Prostate gland (tissue), 2 donors: Measurements from ENCODE around the gene ARID3C. TPM values are rescaled to one million over a fixed set of nuclear protein-coding genes. Genes with fewer than 3 reads are reported as not detected.
A peak's percentile ranks its signal among the peaks of the same experiment; 100 is the strongest.

Experiments
- DNase-seq: peaks from one replicate; pipeline ENCODE4 v3.0.0-alpha.2; 2019; ENCODE audit warnings: low spot score
- H3K27ac ChIP-seq, 2 donors: fragments of 200-600 bp; sonication (generic); 2 replicates each; pipeline ENCODE4 v1.5.1; 2017 to 2019
- H3K27me3 ChIP-seq: fragments of 200-600 bp; sonication (generic); replicated peaks from 2 replicates; pipeline ENCODE4 v1.5.1; 2019; ENCODE audit not compliant: insufficient read depth
- H3K36me3 ChIP-seq, 2 donors: fragments of 200-600 bp; sonication (generic); 1 replicate in 1 of 2; 2 replicates in 1 of 2; pipeline versions ENCODE4 v1.5.1 to v1.8.1; 2017 to 2019
- H3K4me1 ChIP-seq: fragments of 200-600 bp; sonication (generic); replicated peaks from 2 replicates; pipeline ENCODE4 v1.5.1; 2019
- H3K4me3 ChIP-seq, 2 donors: fragments of 200-600 bp; sonication (generic); 2 replicates each; pipeline ENCODE4 v1.5.1; 2017 to 2019
- H3K9me3 ChIP-seq: fragments of 200-600 bp; sonication (generic); 2 replicates; pipeline ENCODE4 v1.5.1; 2017
- POLR2A ChIP-seq: fragments of 450-650 bp; IDR thresholded peaks from one replicate; pipeline ENCODE4 v1.6.1; 2016; ENCODE audit warnings: antibody characterized with exemption, mild to moderate bottlenecking
- POLR2AphosphoS5 ChIP-seq: sonication (generic); formaldehyde crosslinking; IDR thresholded peaks from one replicate; pipeline ENCODE4 v1.6.1; 2017; ENCODE audit warnings: antibody characterized with exemption
- WGBS: methylation state at CpG from one replicate; pipeline ENCODE4 v1.1.5; 2018; 5-methylcytosine and 5-hydroxymethylcytosine counted together
- intact Hi-C: fragments of 100-400 bp; cut with DNase I; formaldehyde crosslinking; loops from one replicate; pipeline ENCODE4 v1.14.2; 2022
- total RNA-seq, 2 donors: library from RNA; depleted of rRNA; stranded (reverse); fragments of >200 nt; gene quantifications; one replicate each; pipeline ENCODE4 v1.1.0, GENCODE V29; 2016
- TF ChIP-seq, protein P1 (sequence below), 4 experiments: fragments of 200-600 bp in 2 of 4; fragments of 450-650 bp in 2 of 4; sonication (generic) in 2 of 4; IDR thresholded peaks; 1 replicate in 3 of 4; 2 replicates in 1 of 4; pipeline ENCODE4 v1.5.1; 2016 to 2019; ENCODE audit warnings: antibody characterized with exemption in 4 of 4, mild to moderate bottlenecking in 2 of 4, moderate library complexity in 2 of 4

ARID3C gene
- total RNA-seq, 2 donors from 2014 or later, result 1.1 TPM; not detected in 1

GRCh38 chr9:34623374-34624235, 5.3 kb downstream of the ARID3C start:
- whole genome bisulfite sequencing, result 13% methylated on average over 55 of the region's 63 CpGs
- peaks cover 14% of the 10 kb centered on the region for H3K27me3 ChIP-seq

GRCh38 chr9:34620061-34620994, 8.5 kb downstream of the ARID3C start, which contains the start of gene DCTN3:
TSS of gene DCTN3 (minus strand) at chr9:34620495. CDS start at chr9:34620464, 31 bp downstream.
- peak; percentile 92 for DNase-seq
- H3K4me1 ChIP-seq, result peaks cover 7% of the 10 kb centered on the region
- H3K9me3 ChIP-seq, result no peaks in the 10 kb centered on the region
- peak within 1 kb of the TSS; percentile 60 to 65 for H3K4me3 ChIP-seq
- intact Hi-C loops, result loop anchor here (5.0 kb wide), 1 partner anchor 82 kb away; no protein-coding TSS in a partner anchor
- peak within 1 kb of the TSS; percentile 28 to 31 for H3K27ac ChIP-seq
- H3K27me3 ChIP-seq, result peaks cover 14% of the 10 kb centered on the region
- WGBS, result 6% methylated on average over 31 of the region's 43 CpGs
- peaks cover 12 to 14% of the 10 kb centered on the region in 2 donors for H3K36me3 ChIP-seq
- TF ChIP-seq POLR2A, result no peak
- TF ChIP-seq POLR2AphosphoS5, result peak; percentile 90
- TF ChIP-seq, protein P1, sequence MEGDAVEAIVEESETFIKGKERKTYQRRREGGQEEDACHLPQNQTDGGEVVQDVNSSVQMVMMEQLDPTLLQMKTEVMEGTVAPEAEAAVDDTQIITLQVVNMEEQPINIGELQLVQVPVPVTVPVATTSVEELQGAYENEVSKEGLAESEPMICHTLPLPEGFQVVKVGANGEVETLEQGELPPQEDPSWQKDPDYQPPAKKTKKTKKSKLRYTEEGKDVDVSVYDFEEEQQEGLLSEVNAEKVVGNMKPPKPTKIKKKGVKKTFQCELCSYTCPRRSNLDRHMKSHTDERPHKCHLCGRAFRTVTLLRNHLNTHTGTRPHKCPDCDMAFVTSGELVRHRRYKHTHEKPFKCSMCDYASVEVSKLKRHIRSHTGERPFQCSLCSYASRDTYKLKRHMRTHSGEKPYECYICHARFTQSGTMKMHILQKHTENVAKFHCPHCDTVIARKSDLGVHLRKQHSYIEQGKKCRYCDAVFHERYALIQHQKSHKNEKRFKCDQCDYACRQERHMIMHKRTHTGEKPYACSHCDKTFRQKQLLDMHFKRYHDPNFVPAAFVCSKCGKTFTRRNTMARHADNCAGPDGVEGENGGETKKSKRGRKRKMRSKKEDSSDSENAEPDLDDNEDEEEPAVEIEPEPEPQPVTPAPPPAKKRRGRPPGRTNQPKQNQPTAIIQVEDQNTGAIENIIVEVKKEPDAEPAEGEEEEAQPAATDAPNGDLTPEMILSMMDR (IDR thresholded peaks at IDR 0.05), result peak in 1 of 4 experiments; percentile 8

More at GRCh38 chr9:34623374-34624235, 5.3 kb downstream of the ARID3C start:
- peaks cover 7% of the 10 kb centered on the region for H3K4me1 ChIP-seq
- no peaks in the 10 kb centered on the region for H3K9me3 ChIP-seq
- TF ChIP-seq POLR2A, result no peak
- TF ChIP-seq POLR2AphosphoS5, result no peak
- TF ChIP-seq, protein P1 (IDR thresholded peaks at IDR 0.05), result no peak
- intact Hi-C loops, result loop anchor here (5.0 kb wide), 1 partner anchor 79 kb away; no protein-coding TSS in a partner anchor
- DNase-seq, result no peak
- H3K27ac ChIP-seq, result no peak overlapping the region
- no peak overlapping the region for H3K4me3 ChIP-seq
- no peaks in the 10 kb centered on the region for H3K36me3 ChIP-seq

GRCh38 chr9:34615132-34615531, 13.7 kb downstream of the ARID3C start:
- H3K27me3 ChIP-seq, result no peaks in the 10 kb centered on the region
- DNase-seq, result no peak
- H3K4me1 ChIP-seq, result peaks cover 11% of the 10 kb centered on the region
- intact Hi-C loops, result no loop called here
- peaks cover 12 to 14% of the 10 kb centered on the region in 2 donors for H3K36me3 ChIP-seq
- no peaks in the 10 kb centered on the region for H3K9me3 ChIP-seq
- H3K4me3 ChIP-seq, result no peak overlapping the region
- WGBS, result 74% methylated on average over 2 of the region's 2 CpGs
- TF ChIP-seq POLR2A (no peak), POLR2AphosphoS5 (no peak)
- TF ChIP-seq, protein P1 (IDR thresholded peaks at IDR 0.05), result no peak
- no peak overlapping the region for H3K27ac ChIP-seq

- Histone ChIP-seq H3K4me1 (peaks cover 4% of the 10 kb centered on the region), H3K4me3 (peak overlapping the region; percentile 69 to 70), H3K27ac (peak overlapping the region; percentile 76 to 89), H3K27me3 (no peaks in the 10 kb centered on the region), H3K36me3 (peaks cover 12 to 14% of the 10 kb centered on the region in 2 donors), H3K9me3 (no peaks in the 10 kb centered on the region)
- TF ChIP-seq, protein P1 (IDR thresholded peaks at IDR 0.05), result peak; percentile 76 to 88 (median 82)
- TF ChIP-seq POLR2AphosphoS5 (peak; percentile 35), POLR2A (no peak)
- 2% methylated on average over 15 of the region's 15 CpGs for WGBS
- intact Hi-C loops, result loop anchor here (2.0 kb wide), 1 partner anchor 24 kb away; the partner anchor contains the start of gene SIGMAR1
- DNase-seq, result peak; percentile 85
Observed at GRCh38 chr9:34612788-34613390, 16.0 kb downstream of the ARID3C start.
